Astrocyte of the cerebellum (primary cell): Measurements from ENCODE around the gene LSM8.

Experiments used
- DNase-seq: peaks from one replicate; pipeline ENCODE4 v3.0.0-alpha.2; 2011; ENCODE audit warnings: low read depth
- H3K4me3 ChIP-seq: 2 replicates; pipeline ENCODE4 v1.5.1; 2011; ENCODE audit warnings: mild to moderate bottlenecking, low read depth, low read length, moderate library complexity
- in situ Hi-C: cut with HindIII; loops from 2 replicates; pipeline ENCODE4 v1.10.0; 2017; ENCODE audit warnings: low sequenced_read_pairs
- TF ChIP-seq, protein P1 (sequence below): IDR thresholded peaks from 2 replicates; pipeline ENCODE4 v1.5.1; 2012; ENCODE audit warnings: low read length, low read depth, moderate library complexity, mild to moderate bottlenecking; ENCODE audit errors: missing control alignments

The LSM8 gene

DNA sequence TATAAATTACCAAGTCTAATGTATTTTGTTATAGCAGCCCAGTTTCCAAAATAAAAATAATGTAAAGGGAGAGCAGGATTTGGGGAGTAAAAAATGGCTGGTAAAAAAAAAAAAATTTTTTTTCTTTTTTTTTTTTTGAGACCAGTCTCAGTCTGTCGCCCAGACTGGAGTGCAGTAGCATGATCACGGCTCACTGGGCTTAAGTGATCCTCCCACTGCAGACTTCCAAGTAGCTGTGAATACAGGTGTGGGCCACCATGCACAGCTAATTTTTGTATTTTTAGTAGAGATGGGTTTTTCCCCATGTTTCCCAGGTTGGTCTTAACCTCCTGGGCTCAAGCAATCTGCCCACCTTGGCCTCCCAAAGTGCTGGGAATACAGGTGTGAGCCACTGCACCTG, 4.8 kb upstream of the LSM8 start:
- H3K4me3 ChIP-seq = no peak overlapping the region
- no peak for DNase-seq
- in situ Hi-C loops = no loop called here
- TF ChIP-seq, protein P1, sequence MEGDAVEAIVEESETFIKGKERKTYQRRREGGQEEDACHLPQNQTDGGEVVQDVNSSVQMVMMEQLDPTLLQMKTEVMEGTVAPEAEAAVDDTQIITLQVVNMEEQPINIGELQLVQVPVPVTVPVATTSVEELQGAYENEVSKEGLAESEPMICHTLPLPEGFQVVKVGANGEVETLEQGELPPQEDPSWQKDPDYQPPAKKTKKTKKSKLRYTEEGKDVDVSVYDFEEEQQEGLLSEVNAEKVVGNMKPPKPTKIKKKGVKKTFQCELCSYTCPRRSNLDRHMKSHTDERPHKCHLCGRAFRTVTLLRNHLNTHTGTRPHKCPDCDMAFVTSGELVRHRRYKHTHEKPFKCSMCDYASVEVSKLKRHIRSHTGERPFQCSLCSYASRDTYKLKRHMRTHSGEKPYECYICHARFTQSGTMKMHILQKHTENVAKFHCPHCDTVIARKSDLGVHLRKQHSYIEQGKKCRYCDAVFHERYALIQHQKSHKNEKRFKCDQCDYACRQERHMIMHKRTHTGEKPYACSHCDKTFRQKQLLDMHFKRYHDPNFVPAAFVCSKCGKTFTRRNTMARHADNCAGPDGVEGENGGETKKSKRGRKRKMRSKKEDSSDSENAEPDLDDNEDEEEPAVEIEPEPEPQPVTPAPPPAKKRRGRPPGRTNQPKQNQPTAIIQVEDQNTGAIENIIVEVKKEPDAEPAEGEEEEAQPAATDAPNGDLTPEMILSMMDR = no peak

DNA sequence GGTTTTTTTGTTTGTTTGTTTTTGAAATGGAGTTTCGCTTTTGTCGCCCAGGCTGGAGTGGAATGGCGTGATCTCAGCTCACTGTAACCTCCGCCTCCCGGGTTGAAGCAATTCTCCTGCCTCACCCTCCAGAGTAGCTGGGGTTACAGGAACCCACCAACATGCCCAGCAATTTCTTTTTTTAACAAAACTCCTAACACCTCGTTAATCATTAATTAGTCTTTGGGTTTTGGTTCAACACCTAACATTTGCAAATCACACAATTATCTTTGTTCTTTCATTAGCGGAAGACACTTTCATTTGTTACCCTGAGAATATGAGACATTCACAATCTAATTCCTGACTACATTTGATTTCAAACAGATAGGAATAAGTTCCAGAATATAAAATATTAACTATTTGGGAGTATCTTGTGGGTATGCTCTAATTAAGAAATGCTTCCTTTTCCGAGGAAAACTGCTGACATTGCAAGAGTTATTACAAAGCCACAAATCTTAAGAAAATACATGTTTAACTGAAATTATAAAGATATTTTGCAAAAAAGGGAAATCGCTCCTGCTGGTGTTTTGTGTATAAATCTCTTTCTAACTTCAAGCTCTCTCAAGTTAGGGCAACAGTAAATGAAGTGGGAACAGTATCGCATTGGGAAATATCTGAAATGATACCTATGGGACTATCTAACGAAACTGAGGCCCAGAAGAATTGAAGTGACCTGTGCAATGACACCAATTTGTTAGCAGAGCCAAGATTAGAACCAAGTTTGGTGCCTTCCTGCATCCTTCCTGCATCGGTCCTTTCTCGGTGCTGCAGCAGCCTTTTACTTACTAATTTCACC, 1.2 kb upstream of the LSM8 start:
- in situ Hi-C loops = no loop called here
- peak overlapping the region; percentile 59 for H3K4me3 ChIP-seq
- DNase-seq = no peak
- TF ChIP-seq, protein P1 = no peak

DNA sequence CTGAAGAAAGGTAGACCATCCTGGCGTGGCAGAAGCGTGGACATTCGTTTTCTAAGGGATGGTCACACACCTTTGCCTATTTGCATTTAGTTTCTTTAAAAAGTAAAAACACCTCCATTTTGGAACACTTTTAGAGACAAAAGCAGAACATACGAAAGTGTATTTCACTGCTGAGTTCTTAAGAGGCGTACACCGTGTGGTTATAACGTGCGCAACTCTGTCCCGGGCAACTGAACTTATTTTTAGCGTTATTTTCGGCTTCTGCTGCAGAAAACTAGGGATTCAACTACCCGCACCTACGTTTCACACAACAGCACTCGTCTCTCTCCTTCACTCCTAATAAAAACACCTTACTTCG, 557 bp upstream of the LSM8 start:
- DNase-seq = no peak
- in situ Hi-C loops = no loop called here
- TF ChIP-seq, protein P1 = no peak
- H3K4me3 ChIP-seq = peak overlapping the region; percentile 59

DNA sequence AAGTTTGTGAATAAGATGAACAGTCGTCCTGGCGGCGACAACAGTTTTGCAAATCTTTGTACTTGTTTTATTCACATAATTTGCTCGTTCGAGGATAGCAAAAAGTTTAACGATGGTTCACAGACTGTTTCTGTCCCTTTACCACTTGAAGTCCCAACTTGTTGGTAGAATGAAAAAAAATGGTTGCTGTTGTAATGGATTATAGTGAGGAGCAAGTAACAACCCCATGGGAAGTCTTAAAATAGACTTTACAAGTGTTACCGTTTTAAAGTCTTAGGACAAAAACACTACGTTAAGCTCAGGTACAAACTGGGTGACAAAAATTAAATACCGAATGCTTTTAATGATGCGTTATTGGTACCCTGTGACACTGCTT, 589 bp downstream of the LSM8 start:
- TF ChIP-seq, protein P1 = no peak
- H3K4me3 ChIP-seq = peak overlapping the region; percentile 59
- in situ Hi-C loops = no loop called here
- DNase-seq = no peak

DNA sequence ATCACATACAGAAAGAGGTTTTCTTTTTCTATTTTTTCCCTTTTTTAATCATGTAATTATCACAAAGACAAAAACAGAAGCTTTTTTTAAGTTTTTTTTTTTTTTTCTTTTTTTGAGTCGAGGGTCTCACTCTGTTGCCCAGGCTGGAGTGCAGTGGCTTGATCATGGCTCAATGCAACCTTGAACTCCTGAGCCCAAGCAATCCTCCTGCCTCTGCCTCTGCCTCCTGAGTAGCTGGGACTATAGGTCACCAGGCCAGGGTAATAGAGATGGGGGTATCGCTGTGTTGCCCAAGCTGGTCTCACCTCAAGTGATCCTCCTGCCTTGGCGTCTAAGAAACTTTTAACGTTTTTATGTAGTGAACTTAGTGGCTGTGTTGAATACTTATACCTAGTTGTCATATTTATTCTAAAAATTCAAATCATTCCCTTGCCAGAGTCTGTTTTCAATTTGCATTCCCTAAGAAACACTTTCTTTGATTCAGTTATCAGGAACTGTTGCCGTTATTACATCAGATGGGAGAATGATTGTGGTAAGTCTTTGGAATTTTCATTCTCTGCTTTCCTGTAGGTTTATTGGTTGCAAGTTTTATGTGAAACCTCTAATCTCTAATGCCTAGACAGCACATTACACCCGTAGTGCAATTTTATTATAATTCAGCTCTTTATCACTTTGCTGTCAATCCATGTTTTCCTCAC, 1.3 kb downstream of the LSM8 start:
- in situ Hi-C loops = no loop called here
- H3K4me3 ChIP-seq = peak overlapping the region; percentile 59
- TF ChIP-seq, protein P1 = no peak
- DNase-seq = no peak

DNA sequence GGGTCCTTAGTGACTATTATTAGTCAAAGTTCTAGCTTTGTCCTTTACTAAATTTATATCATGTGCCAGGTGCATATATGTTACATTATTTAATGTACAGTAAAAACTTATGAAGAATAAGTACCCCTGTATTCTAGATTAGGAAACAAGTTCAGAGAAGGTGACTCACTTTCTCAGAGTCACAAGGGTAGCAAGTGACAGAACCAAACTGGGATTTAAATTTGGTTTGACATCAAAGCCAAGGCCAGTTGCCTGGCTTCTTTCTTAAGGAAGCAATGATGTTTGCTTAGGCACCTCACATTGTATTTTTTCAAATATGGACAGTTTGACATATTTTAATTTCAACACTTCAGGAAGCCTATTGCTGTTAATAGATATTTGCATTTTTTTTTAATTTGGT, 2.5 kb downstream of the LSM8 start:
- TF ChIP-seq, protein P1 = no peak
- no peak for DNase-seq
- no peak overlapping the region for H3K4me3 ChIP-seq
- in situ Hi-C loops = no loop called here
